Right renal pelvis (tissue), 4 donors: ENCODE data around the gene MMP11. TPM values are rescaled to one million over a fixed set of nuclear protein-coding genes. Genes with fewer than 3 reads are reported as not detected.
"Not testable (repeated sequence)": the region's sequence is repeated elsewhere in the genome, so short reads cannot be mapped to it uniquely, and the experiment has no call there.

Source experiments
- DNase-seq, 4 donors: peaks; one replicate each; pipeline ENCODE4 v3.0.0-alpha.2; 2013; ENCODE audit warnings: low read depth in 4 of 4, low spot score in 3 of 4, missing footprints in 1 of 4
- polyA plus RNA-seq, 4 donors: library from polyadenylated mRNA; unstranded; fragments of 120-200 nt; gene quantifications; one replicate each; pipeline ENCODE4 v1.2.1, GENCODE V29; 2013; ENCODE audit not compliant: insufficient read length in 4 of 4

Gene MMP11
- 10 to 100 TPM; 12.1 to 25.4 (median 19.8) TPM for polyA plus RNA-seq

GRCh38 chr22:23772649-23773473 is at the start of gene MMP11:
MMP11 (plus strand) TSS chr22:23772849; CDS start chr22:23772871, 22 bp downstream.
- DNase-seq = no peak

DNA sequence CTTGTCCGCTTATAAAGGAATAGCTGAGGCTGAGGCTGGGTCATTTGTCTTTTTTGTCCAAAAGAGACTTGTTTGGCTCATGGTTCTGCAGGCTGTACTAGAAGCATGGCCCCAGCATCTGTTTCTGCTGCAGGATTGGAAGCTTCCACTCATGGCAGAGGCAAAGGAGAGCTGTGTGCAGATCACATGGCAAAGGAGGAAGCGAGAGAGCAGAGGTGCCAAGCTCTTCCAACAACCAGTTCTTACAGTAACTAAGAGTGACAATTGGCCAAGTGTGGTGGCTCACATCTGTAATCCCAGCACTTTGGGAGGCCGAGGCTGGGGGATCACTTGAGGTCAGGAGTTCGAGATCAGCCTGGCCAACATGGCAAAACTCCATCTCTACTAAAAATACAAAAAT is 44.5 kb upstream of the MMP11 start:
- DNase-seq = not testable (repeated sequence)

- DNase-seq = no peak
Observed at GRCh38 chr22:23737696-23738095, 35.0 kb upstream of the MMP11 start.

DNA sequence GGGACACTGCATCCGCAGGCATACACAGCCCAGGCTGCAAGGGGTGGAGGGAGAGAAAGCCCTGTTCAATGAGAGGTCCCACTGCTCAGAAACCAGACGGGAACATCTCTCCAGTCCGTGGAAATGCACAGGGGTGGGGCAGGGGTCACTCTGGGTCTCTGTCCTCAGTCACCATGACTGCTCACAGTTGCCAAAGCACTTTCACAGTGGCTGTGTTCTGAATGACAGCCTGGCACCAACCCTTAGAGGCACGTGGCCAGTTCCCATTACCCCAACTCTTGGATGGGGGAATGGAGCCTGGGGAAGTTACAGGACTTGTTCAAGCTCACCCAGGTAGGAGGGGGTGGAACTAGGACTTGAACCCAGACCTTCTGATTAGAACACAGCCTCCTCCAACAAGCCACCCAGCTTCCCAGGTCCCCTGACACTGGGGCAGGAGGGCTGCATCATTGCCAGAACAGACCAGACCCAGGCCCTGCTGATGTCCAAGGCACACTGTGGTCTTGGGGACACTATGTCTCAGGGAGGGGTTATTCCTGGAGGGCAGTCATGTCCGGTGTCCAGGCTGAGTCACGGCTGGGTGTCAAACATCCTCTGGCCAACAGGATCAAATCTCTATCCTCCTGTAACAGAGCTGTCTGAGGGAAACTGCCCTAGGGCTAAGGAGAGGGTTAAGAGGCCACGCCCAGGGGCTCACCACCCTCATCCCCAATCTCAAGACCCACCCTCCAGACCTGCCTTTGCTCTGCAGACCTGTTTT is 30.0 kb upstream of the MMP11 start:
- no peak for DNase-seq

- no peak for DNase-seq
Observed at GRCh38 chr22:23743303-23743705, 29.3 kb upstream of the MMP11 start.

GRCh38 chr22:23744001-23744400 is 28.6 kb upstream of the MMP11 start:
- DNase-seq = no peak

DNA sequence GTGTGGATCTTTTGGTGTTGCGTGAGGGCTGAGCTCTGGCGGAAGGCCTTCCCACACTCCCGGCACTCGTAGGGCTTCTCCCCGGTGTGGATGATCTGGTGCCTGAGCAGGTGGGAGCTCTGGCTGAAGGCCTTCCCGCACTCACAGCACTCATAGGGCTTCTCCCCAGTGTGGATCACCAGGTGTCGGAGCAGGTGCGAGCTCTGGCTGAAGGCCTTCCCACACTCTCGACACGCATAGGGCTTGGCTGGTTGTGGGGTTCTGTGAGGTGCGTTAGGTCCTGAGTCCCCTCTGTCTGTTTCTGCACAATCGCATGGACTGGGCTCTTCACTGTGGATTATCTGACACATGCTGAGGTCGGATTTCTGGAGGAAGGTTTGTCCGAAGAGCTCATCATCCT is 28.2 kb upstream of the MMP11 start:
- DNase-seq = no peak

DNA sequence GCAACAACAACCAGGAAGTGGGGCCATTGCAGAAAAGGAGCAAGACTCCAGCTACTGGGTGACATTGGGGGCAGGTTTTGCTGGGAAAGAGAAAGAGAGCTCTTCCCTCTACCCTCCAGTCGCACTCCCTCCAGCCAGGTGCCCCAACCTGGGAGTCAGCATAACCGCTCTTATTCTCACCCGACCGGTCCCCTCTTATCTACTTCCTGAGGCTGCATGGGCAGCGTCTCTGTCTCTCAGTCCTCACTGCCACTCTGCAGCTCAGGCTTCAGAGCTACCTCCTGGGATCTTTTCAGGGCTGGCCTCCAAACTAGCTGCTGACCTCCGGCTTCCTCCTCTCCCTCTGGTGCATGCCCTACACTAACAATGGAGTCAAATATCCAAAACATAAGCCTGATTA is 26.9 kb upstream of the MMP11 start:
- no peak for DNase-seq

GRCh38 chr22:23749841-23750301 is 22.8 kb upstream of the MMP11 start:
- no peak for DNase-seq

GRCh38 chr22:23750367-23750713 is 22.3 kb upstream of the MMP11 start:
- no peak for DNase-seq

- peak in 3 of 4 donors; percentile 76 to 79 (median 78) for DNase-seq
Observed at GRCh38 chr22:23750714-23751440, 21.8 kb upstream of the MMP11 start, which contains the start of gene ZNF70. ZNF70 (minus strand) TSS chr22:23751112; CDS start chr22:23745140, 5,972 bp downstream.

DNA sequence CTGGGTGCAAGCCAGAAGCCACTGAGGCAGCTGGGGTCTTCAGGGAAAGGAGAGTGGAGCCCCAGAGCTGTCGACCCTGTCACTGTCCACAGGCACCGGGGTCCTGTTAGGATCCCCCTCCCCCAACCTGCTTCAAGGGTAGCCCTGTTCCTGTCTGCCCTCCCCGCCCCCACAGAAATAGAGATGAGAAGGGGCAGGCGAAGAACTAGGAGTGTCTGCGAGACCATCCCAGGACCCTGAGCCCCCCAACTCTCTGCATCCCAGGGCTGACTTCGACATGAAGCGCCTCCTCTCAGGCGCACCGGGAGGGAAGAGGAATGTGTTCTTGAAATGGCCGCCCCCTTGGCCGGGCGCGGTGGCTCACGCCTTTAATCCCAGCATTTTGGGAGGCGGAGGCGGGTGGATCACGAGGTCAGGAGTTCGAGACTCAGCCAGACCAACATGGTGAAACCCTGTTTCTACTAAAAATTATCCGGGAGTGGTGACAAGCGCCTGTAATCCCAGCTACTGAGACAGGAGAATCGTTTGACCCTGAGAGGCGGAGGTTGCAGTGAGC is 21.1 kb upstream of the MMP11 start:
- no peak for DNase-seq

GRCh38 chr22:23752090-23752691 is 20.5 kb upstream of the MMP11 start:
- no peak for DNase-seq

- DNase-seq = no peak
Observed at GRCh38 chr22:23752750-23753149, 19.9 kb upstream of the MMP11 start.

GRCh38 chr22:23753385-23753784 is 19.3 kb upstream of the MMP11 start:
- no peak for DNase-seq

DNA sequence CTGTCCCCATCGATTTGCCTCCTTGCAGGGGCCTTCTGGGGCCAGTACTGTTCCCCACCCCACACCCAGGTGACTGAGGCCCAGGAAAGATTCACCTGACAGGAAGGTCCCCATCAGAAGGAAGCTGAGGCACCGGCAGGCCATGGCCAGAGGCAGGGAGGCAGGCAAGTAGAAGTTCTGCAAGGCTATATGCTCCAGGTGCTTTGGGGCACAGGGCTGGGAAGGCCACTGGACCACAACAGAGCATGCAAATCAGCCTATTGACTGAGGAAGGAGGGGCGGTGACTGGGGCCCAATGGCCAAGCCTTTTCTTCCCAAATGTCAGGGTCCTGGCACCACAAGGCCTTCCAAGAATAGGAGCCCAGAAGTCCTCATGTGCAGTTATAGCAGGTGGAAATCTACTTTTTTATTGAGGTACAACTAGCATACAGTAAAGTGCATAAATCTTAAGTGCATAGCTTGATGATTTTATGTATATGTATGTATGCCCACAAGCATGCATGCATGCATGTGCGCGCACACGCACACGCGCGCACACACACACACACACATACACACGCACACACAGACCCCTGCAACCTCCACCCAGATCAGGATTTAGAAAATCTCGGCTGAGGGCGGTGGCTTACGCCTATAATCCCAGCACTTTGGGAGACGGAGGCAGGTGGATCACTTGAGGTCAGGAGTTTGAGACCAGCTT is 18.3 kb upstream of the MMP11 start, which contains the start of gene VPREB3:
Gene VPREB3, minus strand, starts transcription at position 206 of the 700 bp plus-strand sequence. Its CDS starts 62 bp downstream, at position 144.
- DNase-seq = no peak

GRCh38 chr22:23754980-23755636 is 17.5 kb upstream of the MMP11 start:
- no peak for DNase-seq

DNA sequence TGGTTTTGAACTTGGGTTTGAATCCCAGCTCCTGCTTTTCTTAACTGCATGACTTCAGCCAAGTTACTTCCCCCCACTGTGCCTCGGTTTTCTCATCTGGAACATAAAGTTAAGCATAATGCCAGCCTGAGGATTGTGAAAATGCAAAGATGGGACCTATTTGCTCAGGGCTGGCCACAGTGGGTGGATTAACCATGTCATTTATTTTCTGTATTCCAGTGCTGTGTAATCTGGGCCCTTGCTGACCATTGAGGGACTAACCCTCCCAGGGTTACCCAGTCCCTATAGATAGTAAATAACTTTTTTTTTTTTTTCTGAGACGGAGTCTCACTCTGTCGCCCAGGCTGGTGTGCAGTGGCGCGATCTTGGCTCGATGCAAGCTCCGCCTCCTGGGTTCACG is 16.9 kb upstream of the MMP11 start:
- no peak for DNase-seq

DNA sequence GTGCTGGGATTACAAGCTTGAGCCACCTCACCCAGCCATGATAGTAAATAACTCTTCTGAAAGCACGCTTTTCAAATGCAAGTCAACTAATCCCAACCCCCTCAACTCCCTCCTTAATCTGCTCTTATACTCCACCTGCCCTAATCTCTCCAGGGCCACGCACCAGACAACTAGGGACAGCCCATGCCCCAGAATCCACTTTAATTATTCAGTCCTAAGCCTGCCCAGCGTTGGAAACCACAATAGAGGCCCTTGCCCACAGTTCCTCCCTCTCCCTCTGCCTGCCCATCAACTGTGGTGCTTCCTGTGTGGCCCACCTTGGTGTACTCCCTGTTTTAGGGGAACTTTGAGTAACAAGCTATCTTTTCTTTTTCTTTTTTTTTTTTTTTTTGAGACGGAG is 15.8 kb upstream of the MMP11 start:
- no peak for DNase-seq
